ENCODE measurements around the gene NFATC2.

The NFATC2 gene

DNA sequence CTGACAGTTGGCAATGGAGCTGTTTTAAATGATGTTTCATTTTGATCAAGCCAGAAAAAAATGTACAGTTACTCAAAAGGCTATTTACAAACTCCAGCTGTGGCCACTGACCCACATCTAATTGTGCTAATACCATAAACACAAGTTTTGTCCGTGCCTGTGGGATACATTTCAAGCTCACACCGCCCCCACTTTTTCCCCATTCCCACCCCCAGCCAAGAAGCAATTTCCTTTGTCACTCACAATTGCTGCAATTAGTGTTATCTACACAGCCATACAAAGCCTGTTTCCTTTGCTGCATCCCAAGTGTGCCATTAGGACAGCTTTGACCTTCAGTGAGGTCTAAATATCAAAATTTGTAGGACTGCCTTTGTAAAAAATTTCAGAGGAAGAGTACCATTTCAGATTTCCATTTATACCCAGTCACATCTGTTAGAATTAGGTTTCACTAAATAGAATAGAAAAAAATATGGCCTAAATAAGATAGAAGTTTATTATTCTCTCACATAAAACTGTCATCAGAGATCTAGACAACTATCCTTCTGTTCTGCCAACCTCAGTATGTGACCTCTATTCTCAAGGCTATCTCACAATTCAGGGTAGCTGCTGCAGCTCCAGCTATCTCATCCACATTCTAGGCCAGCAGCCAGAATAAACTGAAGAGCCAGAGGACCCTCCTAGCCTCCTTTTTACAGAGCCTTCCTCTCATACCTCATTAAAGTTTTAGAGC lies 202.6 kb downstream of the NFATC2 start:
- Histone ChIP-seq H3K27me3 (ENCODE audit: insufficient read depth, insufficient read length) (no peaks in the 10 kb centered on the region), H3K4me1 (ENCODE audit: insufficient read depth, insufficient read length) (no peaks in the 10 kb centered on the region), H3K36me3 (ENCODE audit: insufficient read depth, insufficient read length, low read length) (no peaks in the 10 kb centered on the region), H3K4me3 (ENCODE audit: insufficient read length, low read depth) (no peak overlapping the region), H3K9ac (ENCODE audit: insufficient read length, low read depth) (no peak overlapping the region), H3K9me3 (ENCODE audit: insufficient read depth, low read length) (peaks cover 5% of the 10 kb centered on the region; the same call in 1 of the 2 replicates)
- no peak for TF ChIP-seq YY1 (IDR thresholded peaks at IDR 0.05; ENCODE audit: insufficient read depth, insufficient read length)
- no peak for TF ChIP-seq SUZ12 (IDR thresholded peaks at IDR 0.05; ENCODE audit: extremely low read depth, insufficient read depth, insufficient read length)
- no peak for TF ChIP-seq ZNF274 (IDR thresholded peaks at IDR 0.05; ENCODE audit: low read depth, low read length)
- DNase-seq (ENCODE audit: low read depth, low spot score), result no peak

DNA sequence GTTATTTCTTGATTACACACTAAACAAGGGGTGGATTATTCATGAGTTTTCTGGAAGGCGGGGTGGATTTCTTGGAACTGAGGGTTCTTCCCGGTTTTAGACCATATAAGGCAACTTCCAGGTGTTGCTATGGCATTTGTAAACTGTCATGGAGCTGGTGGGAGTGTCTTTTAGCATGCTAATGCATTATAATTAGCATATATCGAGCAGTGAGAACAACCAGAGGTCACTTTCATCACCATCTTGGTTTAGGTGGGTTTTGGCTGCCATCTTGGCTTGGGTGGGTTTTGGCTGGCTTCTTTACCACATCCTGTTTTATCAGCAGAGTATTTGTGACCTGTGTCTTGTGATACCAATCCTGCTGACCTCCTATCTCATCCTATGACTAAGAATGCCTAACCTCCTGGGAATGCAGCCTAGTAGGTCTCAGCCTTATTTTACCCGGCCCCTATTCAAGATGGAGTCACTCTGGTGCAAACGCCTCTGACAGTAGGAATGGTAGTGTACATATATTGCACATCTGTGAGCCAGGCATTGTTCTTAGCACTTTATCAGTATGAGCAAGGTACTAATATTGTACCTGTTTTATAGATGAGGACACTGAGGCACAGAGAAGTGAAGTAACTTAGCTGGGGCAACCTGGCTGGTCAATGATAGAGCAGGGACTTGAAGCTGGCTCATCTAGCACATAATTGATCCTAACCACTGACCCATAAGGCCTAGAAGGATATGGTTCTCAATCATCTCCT lies 203.7 kb downstream of the NFATC2 start:
- Histone ChIP-seq H3K4me1 (ENCODE audit: insufficient read depth, insufficient read length) (no peaks in the 10 kb centered on the region), H3K4me3 (ENCODE audit: insufficient read length, low read depth) (no peak overlapping the region), H3K27me3 (ENCODE audit: insufficient read depth, insufficient read length) (no peaks in the 10 kb centered on the region), H3K36me3 (ENCODE audit: insufficient read depth, insufficient read length, low read length) (no peaks in the 10 kb centered on the region), H3K9ac (ENCODE audit: insufficient read length, low read depth) (no peak overlapping the region), H3K9me3 (ENCODE audit: insufficient read depth, low read length) (peaks cover 5% of the 10 kb centered on the region; the same call in 1 of the 2 replicates)
- TF ChIP-seq SUZ12 (IDR thresholded peaks at IDR 0.05; ENCODE audit: extremely low read depth, insufficient read depth, insufficient read length) (no peak), YY1 (IDR thresholded peaks at IDR 0.05; ENCODE audit: insufficient read depth, insufficient read length) (no peak), ZNF274 (IDR thresholded peaks at IDR 0.05; ENCODE audit: low read depth, low read length) (no peak)
- DNase-seq (ENCODE audit: low read depth, low spot score), result no peak

DNA sequence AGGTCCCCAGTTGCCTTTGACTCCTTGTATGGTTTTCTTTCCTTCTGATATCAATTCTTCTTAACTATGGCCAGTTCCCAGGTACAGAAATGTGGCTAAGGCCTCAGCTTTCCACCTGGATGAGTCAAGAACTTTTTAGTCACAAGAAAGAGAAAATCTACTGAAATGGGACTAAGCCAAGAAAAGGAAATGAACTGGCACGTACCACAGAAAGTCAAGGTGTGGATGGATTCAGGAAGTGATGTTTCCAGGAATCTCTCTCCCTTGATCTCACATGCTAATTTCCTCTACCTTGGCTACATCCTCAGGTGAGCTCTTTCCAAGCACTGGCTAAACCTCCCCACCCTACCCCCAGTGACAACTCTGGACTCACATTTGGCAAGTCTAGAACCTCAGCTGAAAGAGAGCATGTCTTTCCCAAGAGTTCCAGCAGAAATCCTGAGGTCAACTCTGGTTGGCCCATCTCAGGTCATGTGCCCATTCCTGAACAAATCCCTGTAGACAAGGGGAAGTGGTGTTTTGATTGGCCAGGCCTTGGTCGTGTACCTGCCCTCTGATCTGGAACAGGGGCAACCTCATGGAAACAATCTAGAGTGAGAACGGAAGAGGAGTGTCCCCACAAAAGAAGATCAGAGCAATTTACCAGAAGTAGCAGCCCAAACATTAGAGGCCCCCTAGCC lies 205.3 kb downstream of the NFATC2 start:
- Histone ChIP-seq H3K4me1 (ENCODE audit: insufficient read depth, insufficient read length) (no peaks in the 10 kb centered on the region), H3K36me3 (ENCODE audit: insufficient read depth, insufficient read length, low read length) (no peaks in the 10 kb centered on the region), H3K9me3 (ENCODE audit: insufficient read depth, low read length) (peaks cover 5% of the 10 kb centered on the region; the same call in 1 of the 2 replicates), H3K4me3 (ENCODE audit: insufficient read length, low read depth) (no peak overlapping the region), H3K27me3 (ENCODE audit: insufficient read depth, insufficient read length) (no peaks in the 10 kb centered on the region), H3K9ac (ENCODE audit: insufficient read length, low read depth) (no peak overlapping the region)
- no peak for TF ChIP-seq YY1 (IDR thresholded peaks at IDR 0.05; ENCODE audit: insufficient read depth, insufficient read length)
- no peak for TF ChIP-seq SUZ12 (IDR thresholded peaks at IDR 0.05; ENCODE audit: extremely low read depth, insufficient read depth, insufficient read length)
- TF ChIP-seq ZNF274 (IDR thresholded peaks at IDR 0.05; ENCODE audit: low read depth, low read length), result no peak
- no peak for DNase-seq (ENCODE audit: low read depth, low spot score)

Data from NT2/D1 (cell line).